ENCODE data around the gene PFN3. TPM values are rescaled to one million over a fixed set of nuclear protein-coding genes. Genes with fewer than 3 reads are reported as not detected.
A peak's percentile ranks its signal among the peaks of the same experiment; 100 is the strongest.

Gene PFN3
- total RNA-seq = not detected in 2 replicates

GRCh38 chr5:177399997-177400868, at the start of gene PFN3:
PFN3 (minus strand) TSS chr5:177400661; CDS start chr5:177400576, 85 bp downstream.
- Mint-ChIP-seq H3K27ac (no peak within 1 kb of the TSS), H3K36me3 (ENCODE audit: low read depth) (no peaks in the 10 kb centered on the region), H3K27me3 (peaks cover 27% of the 10 kb centered on the region), H3K4me1 (peaks cover 17% of the 10 kb centered on the region), H3K4me3 (no peak within 1 kb of the TSS), H3K9me3 (no peaks in the 10 kb centered on the region)
- intact Hi-C loops (cut with micrococcal nuclease) = loop anchor here (10.0 kb wide), 1 partner anchor 195 kb away; the partner anchor contains the start of gene TMED9
- no peak for DNase-seq

- intact Hi-C loops (cut with micrococcal nuclease) = loop anchor here (10.0 kb wide), 1 partner anchor 335 kb away; no protein-coding TSS in a partner anchor
- no peak for DNase-seq
- Mint-ChIP-seq H3K4me3 (no peak overlapping the region), H3K36me3 (ENCODE audit: low read depth) (no peaks in the 10 kb centered on the region), H3K4me1 (peaks cover 30% of the 10 kb centered on the region), H3K27ac (no peak overlapping the region), H3K9me3 (no peaks in the 10 kb centered on the region), H3K27me3 (peaks cover 27% of the 10 kb centered on the region)
Observed at GRCh38 chr5:177449140-177450061, 48.9 kb upstream of the PFN3 start.

- peak overlapping the region; percentile 73 for H3K4me3 Mint-ChIP-seq
Observed at GRCh38 chr5:177448244-177448950, 47.9 kb upstream of the PFN3 start.

GRCh38 chr5:177447611-177448243, 47.3 kb upstream of the PFN3 start:
- DNase-seq = peak; percentile 68
- Mint-ChIP-seq H3K4me1 (peaks cover 31% of the 10 kb centered on the region), H3K27ac (peak overlapping the region; percentile 56), H3K36me3 (ENCODE audit: low read depth) (peaks cover under 1% of the 10 kb centered on the region), H3K4me3 (peak overlapping the region; percentile 73), H3K27me3 (peaks cover 16% of the 10 kb centered on the region), H3K9me3 (no peaks in the 10 kb centered on the region)
- intact Hi-C loops (cut with micrococcal nuclease) = loop anchor here (1.0 kb wide), 1 partner anchor 8 kb away; no protein-coding TSS in a partner anchor

More at GRCh38 chr5:177448244-177448950, 47.9 kb upstream of the PFN3 start:
- DNase-seq = no peak
- Mint-ChIP-seq H3K27me3 (peaks cover 22% of the 10 kb centered on the region), H3K4me1 (peaks cover 29% of the 10 kb centered on the region), H3K27ac (peak overlapping the region; percentile 58), H3K9me3 (no peaks in the 10 kb centered on the region), H3K36me3 (ENCODE audit: low read depth) (no peaks in the 10 kb centered on the region)
- intact Hi-C loops (cut with micrococcal nuclease) = no loop called here

- H3K27me3 Mint-ChIP-seq = peaks cover 13% of the 10 kb centered on the region
- no peak overlapping the region for H3K27ac Mint-ChIP-seq
- intact Hi-C loops (cut with micrococcal nuclease) = loop anchor here (1.0 kb wide), 1 partner anchor 8 kb away; no protein-coding TSS in a partner anchor
- DNase-seq = peak; percentile 93
- peaks cover 5% of the 10 kb centered on the region for H3K36me3 Mint-ChIP-seq (ENCODE audit: low read depth)
- H3K4me1 Mint-ChIP-seq = peaks cover 33% of the 10 kb centered on the region
- no peaks in the 10 kb centered on the region for H3K9me3 Mint-ChIP-seq
- H3K4me3 Mint-ChIP-seq = peak overlapping the region; percentile 73
Observed at GRCh38 chr5:177447066-177447610, 46.7 kb upstream of the PFN3 start.

- Mint-ChIP-seq H3K4me3 (peak within 1 kb of the TSS; percentile 81), H3K36me3 (ENCODE audit: low read depth) (peaks cover 9% of the 10 kb centered on the region), H3K4me1 (peaks cover 33% of the 10 kb centered on the region), H3K27ac (peak within 1 kb of the TSS; percentile 87), H3K9me3 (no peaks in the 10 kb centered on the region), H3K27me3 (peaks cover 9% of the 10 kb centered on the region)
- DNase-seq = peak; percentile 91
- intact Hi-C loops (cut with micrococcal nuclease) = loop anchor here (1.0 kb wide), 2 partner anchors 9 to 17 kb away; no protein-coding TSS in a partner anchor
Observed at GRCh38 chr5:177446200-177447065, 46.0 kb upstream of the PFN3 start, which contains the start of gene PRR7. PRR7 (plus strand) TSS chr5:177446814; CDS start chr5:177455068, 8,254 bp downstream.

GRCh38 chr5:177445917-177446199, 45.4 kb upstream of the PFN3 start:
- peak overlapping the region; percentile 87 for H3K27ac Mint-ChIP-seq
- no peaks in the 10 kb centered on the region for H3K9me3 Mint-ChIP-seq
- no peak for DNase-seq
- H3K36me3 Mint-ChIP-seq (ENCODE audit: low read depth) = peaks cover 11% of the 10 kb centered on the region
- H3K4me1 Mint-ChIP-seq = peaks cover 35% of the 10 kb centered on the region
- peaks cover 9% of the 10 kb centered on the region for H3K27me3 Mint-ChIP-seq
- intact Hi-C loops (cut with micrococcal nuclease) = loop anchor here (1.0 kb wide), 1 partner anchor 17 kb away; no protein-coding TSS in a partner anchor
- peak overlapping the region; percentile 81 for H3K4me3 Mint-ChIP-seq

- Mint-ChIP-seq H3K27ac (peak overlapping the region; percentile 87), H3K9me3 (no peaks in the 10 kb centered on the region), H3K27me3 (peaks cover 9% of the 10 kb centered on the region), H3K4me1 (peaks cover 36% of the 10 kb centered on the region), H3K36me3 (ENCODE audit: low read depth) (peaks cover 15% of the 10 kb centered on the region), H3K4me3 (peak overlapping the region; percentile 81)
- peak; percentile 78 for DNase-seq
- intact Hi-C loops (cut with micrococcal nuclease) = no loop called here
Observed at GRCh38 chr5:177445052-177445916, 44.8 kb upstream of the PFN3 start.

- H3K9me3 Mint-ChIP-seq = no peaks in the 10 kb centered on the region
- H3K27ac Mint-ChIP-seq = peak overlapping the region; percentile 87
- intact Hi-C loops (cut with micrococcal nuclease) = no loop called here
- no peak for DNase-seq
- peaks cover 43% of the 10 kb centered on the region for H3K4me1 Mint-ChIP-seq
- peak overlapping the region; percentile 81 for H3K4me3 Mint-ChIP-seq
- peaks cover 9% of the 10 kb centered on the region for H3K27me3 Mint-ChIP-seq
- H3K36me3 Mint-ChIP-seq (ENCODE audit: low read depth) = peaks cover 24% of the 10 kb centered on the region
Observed at GRCh38 chr5:177444106-177445051, 43.9 kb upstream of the PFN3 start.

- Mint-ChIP-seq H3K9me3 (no peaks in the 10 kb centered on the region), H3K27ac (no peak overlapping the region), H3K27me3 (peaks cover 6% of the 10 kb centered on the region), H3K36me3 (ENCODE audit: low read depth) (peaks cover 31% of the 10 kb centered on the region), H3K4me1 (peaks cover 44% of the 10 kb centered on the region), H3K4me3 (peak overlapping the region; percentile 41)
- intact Hi-C loops (cut with micrococcal nuclease) = no loop called here
- no peak for DNase-seq
Observed at GRCh38 chr5:177443144-177443983, 42.9 kb upstream of the PFN3 start.
